HG03135 (cell line): Measurements from ENCODE around the gene PRKG1.

ENCODE experiments used
- ATAC-seq: cut with Tn5 transposase; IDR thresholded peaks from one replicate; pipeline ENCODE4 v1.9.1; 2021; ENCODE audit warnings: mild to moderate bottlenecking, moderate library complexity; ENCODE audit not compliant: unreplicated experiment

The PRKG1 gene

DNA sequence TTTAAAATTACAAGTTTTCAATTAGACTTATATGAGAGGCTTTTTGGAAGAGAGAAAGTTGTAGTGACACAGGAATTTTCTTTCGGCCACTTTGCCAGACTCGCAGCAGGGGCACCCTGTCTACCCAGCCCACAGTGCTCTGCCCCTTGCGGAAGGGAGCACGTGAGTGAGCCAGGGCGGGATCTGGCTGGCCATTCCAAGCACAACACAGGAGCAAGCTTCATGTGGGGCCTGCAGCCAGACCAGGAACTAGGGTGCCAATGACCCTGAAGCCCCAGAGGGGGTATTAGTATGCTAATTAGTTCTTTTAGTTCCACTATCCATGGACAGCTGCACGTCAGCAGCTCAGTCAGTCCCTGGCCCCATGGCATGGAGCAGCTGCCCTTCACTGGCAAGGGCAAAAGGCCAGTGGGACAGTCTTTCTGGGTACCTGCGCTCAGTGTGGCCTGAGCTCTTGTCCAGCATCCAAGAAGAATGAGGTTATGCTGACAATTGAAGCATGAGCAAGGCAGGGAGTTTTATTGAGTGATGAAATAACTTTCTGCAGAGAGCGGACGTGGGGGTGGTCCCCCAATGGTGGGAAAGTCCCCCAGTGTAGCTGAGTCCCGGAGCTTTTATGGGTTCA lies 876.2 kb downstream of the PRKG1 start:
- no peak for ATAC-seq

DNA sequence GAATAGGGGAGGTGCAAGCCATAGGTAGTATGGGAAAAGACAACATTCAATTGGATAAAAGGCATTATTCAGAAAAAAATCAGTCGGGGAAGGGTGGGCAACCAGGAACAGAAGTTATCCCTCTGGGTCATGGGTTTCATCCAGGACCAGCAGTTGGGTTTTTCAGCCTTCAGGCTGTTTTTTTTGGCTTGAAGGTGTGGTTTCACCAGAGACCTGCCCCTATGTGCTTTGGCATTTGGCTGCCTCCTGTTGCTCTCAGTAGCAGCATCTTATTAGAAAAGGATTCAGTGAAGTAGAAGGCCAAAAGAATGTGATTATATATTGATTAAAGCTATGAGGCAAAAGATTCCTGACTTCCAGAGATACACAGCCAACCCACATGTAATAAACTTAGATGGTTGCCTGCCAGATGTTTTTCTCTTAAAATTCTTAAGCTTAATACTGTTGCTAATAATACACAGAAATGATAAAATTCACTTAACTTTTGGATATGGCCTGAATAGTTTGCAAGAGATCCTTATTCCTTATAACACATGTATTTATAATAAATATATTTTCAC lies 876.8 kb downstream of the PRKG1 start:
- ATAC-seq: no peak

DNA sequence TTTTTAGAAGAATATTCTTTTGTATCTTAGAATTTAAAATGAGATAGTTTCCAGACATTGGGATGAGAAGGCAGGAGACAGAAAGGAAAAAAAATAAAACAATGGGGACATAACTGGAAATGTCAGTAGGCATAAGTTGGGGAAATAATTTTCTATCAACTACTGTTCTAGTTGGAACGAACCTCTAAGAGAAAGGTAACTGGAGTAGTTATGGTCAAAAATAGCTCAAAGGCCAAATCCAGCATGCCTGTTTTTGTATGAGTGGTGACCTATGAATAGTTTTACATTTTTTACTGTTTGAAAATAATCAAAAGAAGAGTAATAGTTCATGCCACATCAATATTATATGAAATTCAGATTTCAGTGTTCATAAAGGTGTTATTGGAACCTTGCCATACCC lies 877.3 kb downstream of the PRKG1 start:
- no peak for ATAC-seq

DNA sequence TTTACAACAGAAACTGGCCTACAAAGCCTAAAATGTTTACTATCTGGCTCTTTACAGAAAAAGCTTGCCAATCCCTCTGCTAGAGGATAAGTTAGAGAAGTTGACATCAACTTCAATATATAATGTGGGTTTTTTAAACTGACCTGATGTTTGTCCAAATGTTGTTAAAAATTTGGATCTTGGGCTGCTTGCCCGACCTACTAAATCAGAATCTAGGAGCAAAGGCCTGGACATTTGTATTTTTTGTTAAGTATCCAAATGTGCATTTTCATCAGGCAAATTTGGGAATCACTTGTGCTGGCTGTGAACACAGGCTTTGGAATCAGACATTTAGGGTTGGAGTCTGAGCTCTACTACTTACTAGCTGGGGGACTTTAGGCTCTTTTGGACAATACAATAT lies 877.8 kb downstream of the PRKG1 start:
- no peak for ATAC-seq

GRCh38 chr10:51955696-51956095 lies 881.4 kb downstream of the PRKG1 start:
- no peak for ATAC-seq

DNA sequence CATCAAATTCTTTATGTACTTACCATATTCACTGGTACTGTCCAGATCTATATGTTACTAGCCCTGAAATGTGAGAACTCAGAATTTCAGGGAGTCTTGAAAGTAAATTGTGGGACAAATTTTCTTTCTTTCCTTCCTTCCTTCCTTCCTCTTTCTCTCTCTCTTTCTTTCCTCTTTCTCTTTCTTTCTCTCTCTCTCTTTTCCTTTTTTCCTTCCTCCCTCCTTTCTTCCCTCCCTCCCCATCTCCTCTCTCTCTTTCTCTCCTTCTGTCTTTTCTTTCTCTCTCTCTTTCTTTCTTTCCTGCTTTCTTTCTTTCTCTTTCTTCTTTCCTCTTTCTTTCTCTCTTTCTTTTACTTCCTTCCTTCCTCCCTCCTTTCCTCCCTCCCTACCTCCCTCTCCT lies 882.5 kb downstream of the PRKG1 start:
- no peak for ATAC-seq

- ATAC-seq: no peak
Observed at GRCh38 chr10:51960494-51960895, 886.2 kb downstream of the PRKG1 start.

DNA sequence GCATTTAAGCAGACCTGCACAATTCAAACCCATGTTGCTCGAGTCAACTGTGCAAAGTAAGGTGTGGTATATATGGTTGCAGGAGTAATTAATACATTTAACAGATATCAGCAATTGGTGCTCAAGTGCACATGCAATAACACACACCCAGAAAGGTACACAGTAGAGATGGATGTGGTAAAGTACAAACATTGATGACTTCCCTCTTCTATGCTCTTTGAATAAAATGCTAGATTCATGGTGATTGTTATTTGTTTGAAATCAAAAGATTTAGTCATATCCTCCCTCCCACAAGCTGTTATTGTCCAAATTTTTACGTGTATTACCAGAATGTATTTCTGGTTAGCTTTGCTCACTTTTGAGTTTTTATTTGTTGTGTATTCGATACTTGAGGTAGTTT lies 887.1 kb downstream of the PRKG1 start:
- ATAC-seq: no peak

- no peak for ATAC-seq
Observed at GRCh38 chr10:51964630-51965029, 890.3 kb downstream of the PRKG1 start.

GRCh38 chr10:51965451-51965850 lies 891.2 kb downstream of the PRKG1 start:
- ATAC-seq: no peak

DNA sequence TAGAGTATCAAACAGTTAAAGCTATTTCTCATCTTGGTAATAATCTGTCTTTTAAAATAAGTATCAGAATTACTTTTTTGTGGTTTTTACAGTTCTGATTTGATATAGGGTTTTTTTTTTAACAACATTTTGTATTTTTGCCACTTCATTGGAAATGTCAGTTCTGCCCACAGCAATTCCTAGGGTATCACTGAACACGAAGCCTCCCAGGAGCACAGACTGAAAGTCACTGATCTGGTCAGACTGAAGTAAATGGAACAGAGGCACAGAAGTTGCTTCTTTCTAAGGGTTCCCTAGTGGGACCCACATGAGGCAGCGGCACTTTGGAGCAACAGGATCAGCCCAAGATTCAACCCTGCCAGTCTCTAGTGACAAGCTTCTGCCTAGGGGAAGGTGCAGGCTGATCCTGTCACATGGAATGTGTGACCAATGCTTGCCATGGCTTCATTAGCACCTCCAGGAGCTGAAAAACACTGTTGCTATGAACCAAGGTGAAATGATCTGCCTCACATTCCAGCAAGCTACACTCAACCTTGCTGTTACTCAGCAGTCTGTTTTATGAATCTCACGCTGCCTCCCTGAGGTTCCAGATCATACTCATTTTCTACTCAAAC lies 898.6 kb downstream of the PRKG1 start:
- no peak for ATAC-seq

DNA sequence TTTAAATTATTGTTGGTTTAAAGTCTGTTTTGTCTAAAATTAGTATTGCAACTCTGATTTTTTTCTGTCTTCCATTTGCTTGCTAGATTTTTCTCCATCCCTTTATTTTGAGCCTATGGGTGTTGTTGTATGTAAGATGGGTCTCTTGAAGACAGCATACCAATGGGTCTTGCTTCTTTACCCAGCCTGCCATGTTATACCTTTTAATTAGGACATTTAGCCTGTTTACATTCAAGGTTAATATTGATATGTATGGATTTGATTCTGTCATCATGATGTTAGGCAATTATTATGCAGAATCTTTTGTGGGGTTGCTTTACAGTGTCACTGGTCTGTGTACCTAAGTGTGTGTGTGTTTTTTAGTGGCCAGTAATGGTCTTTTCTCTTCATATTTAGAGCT lies 906.5 kb downstream of the PRKG1 start:
- ATAC-seq: no peak

DNA sequence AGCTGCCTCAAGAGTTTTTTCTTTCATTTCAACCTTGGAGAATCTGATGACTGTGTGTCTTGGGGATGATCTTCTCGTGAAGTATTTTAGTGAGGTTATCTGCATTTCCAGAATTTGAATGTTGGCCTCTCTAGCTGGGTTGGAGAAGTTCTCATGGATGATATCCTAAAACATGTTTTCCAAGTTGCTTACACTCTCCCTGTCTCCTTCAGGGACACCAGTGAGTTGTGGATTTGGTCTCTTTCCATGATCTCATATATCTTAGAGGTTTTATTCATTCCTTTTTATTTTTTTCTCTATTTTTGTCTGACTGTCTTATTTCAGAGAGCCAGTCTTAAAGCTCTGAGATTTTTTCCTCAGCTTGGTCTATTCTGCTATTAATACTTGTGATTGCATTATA lies 907.4 kb downstream of the PRKG1 start:
- ATAC-seq: no peak

DNA sequence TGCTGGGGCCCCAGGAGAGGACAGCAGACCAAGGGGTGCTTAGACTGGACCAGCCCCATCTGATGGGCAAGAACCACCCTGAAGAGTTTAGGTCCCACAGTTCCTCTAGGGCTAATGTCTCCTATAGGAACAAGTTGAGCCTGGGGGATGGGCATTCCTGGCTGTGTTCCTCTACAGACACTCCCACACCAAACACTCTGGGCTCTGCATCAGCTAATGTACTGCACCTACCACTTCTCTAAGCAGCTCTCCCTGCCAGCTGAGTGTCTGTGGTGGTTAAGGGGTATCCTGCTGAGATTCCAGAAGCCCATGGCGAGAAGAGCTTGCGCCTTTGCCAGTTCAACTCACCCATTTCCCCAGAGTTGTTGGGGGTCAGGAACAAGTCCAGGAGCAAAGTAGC lies 909.2 kb downstream of the PRKG1 start:
- ATAC-seq: no peak

DNA sequence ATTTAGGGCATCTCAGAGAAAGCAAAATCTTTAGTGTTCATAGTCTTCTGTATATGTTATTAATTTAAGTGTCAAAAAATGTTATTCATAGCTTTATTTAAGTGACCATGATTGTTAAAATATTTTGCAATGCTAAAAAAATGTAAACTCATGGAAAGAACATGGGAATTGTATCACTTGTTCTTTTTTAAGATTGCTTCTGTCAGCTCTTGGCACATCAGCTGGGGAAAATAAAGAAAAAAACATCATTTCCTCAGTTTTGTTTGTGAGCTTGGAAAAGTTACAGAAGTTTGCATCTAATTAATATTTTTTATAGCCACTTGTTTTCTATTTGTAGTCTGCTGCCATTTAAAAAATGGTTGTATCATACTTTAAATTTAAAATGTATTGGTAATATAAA lies 911.0 kb downstream of the PRKG1 start:
- no peak for ATAC-seq

- ATAC-seq: no peak
Observed at GRCh38 chr10:51986516-51986915, 912.2 kb downstream of the PRKG1 start.

DNA sequence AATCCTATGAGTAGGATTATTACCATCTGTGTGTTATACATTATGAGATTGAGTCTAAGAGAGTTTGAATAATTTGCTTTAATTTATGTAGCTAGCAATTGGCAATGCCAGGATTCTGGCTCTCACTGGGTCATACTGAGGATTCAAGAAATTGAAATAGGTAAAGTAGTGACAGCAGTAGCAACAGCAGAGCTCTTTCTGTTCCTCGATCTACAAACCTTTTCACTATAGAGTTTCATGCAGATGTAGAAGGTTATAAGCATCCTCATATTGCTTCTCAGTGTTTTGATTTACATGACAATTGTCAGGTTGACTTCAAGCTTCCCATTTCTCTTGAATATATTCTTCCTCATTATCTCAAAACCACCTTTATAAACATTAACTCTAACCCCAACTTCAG lies 919.2 kb downstream of the PRKG1 start:
- no peak for ATAC-seq

DNA sequence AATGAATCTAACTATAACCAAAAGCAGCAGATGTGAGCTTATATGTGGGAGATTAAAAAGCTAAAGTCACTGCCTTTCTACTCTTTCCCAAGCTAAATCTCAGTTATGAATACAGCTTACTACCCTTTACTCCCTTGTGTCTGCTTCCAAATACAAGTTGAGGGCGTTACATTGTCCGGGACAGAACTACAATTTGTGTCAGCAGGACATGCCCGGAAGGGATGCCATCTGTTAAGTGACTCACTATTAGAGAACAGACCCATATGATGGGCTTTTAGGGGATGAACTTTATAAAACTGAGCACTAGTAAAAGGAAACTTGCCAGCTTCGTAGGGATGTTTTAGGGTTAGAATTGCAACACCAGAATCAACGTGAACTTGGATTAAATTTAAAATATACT lies 924.8 kb downstream of the PRKG1 start:
- no peak for ATAC-seq

- no peak for ATAC-seq
Observed at GRCh38 chr10:52004342-52004949, 930.2 kb downstream of the PRKG1 start.

DNA sequence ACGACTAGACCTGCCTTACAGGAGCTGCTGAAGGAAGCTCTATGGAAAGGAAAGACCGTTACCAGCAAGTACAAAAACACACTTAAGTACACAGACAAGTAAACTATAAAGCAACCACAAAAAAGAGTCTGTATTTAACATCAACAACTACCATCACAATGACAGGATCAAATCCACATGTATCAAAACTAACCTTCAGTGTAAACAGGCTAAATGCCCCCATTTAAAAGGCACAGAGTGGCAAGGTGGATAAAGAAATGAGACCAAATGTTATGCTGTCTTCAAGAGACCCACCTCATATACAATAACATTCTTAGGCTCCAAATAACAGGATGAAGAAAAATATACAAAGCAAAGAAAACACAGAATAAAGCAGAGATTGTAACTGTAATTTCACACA lies 932.8 kb downstream of the PRKG1 start:
- ATAC-seq: no peak

GRCh38 chr10:52011118-52011517 lies 936.8 kb downstream of the PRKG1 start:
- ATAC-seq: no peak

DNA sequence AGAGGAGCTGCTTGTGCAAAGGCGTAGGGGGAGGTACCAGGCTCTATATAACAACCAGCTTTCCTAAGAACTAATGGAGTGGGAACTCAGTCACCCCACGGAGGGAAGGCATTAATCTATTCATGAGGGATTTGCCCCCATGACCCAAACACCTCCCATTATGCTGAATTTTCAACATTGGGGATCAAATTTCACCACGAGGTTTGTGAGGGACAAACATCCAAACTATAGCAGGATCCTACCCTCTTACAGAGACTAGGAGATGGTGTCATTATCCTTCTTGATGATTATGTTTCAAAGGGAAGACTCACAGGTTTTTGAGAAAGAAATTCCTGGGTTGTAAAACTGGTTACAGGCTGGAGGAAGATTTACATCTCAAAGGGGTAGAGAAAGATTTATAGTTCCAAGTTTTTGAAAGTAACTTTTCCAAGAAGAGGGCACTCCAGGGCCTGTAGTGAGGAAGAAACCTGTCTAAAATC lies 944.8 kb downstream of the PRKG1 start:
- ATAC-seq: no peak
